ENCODE results near the gene PKDREJ. TPM values are rescaled to one million over a fixed set of nuclear protein-coding genes. Genes with fewer than 3 reads are reported as not detected.
"Not testable (repeated sequence)": the region's sequence is repeated elsewhere in the genome, so short reads cannot be mapped to it uniquely, and the experiment has no call there.

PKDREJ gene
- total RNA-seq, 1 donor from 2014 or later, result 0.05 TPM

DNA sequence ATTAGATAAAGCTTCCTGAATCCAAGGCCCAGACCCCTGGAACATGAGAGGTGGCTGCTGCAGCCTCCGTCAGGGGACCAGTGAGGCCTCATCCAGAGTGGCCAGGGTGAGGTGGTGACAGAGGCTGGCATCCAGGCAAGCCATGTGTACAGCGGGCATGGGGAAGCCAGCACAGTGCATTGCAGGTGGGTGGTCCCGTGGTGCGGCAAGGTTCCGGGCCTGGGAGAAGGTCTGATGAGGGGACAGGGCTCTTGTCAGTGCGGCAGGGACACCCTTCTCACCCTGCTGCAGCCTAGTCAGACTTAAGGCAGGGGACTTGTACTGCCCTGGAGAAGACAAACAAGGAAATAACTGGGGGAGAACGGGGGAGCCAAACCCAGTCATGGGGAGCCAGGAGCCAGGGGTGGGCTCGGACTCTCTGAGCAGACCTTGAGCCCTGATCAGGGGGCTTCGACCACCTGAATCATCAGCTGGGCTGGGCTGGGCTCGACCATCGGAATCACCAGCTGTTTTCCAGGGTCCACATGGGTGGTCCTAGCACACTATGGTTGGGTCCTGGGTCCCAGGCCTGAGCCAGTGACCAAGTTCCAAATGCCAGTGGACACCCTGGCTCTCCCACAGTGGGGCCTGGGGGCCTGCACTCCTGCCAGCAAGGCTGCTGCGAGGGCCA, 9.8 kb upstream of the PKDREJ start:
- Mint-ChIP-seq H3K27me3 (no peaks in the 10 kb centered on the region), H3K4me3 (no peak overlapping the region), H3K9me3 (no peaks in the 10 kb centered on the region), H3K4me1 (ENCODE audit: unreplicated experiment) (peaks cover 8% of the 10 kb centered on the region), H3K36me3 (peaks cover 15% of the 10 kb centered on the region), H3K27ac (no peak overlapping the region)
- TF ChIP-seq, protein P1, sequence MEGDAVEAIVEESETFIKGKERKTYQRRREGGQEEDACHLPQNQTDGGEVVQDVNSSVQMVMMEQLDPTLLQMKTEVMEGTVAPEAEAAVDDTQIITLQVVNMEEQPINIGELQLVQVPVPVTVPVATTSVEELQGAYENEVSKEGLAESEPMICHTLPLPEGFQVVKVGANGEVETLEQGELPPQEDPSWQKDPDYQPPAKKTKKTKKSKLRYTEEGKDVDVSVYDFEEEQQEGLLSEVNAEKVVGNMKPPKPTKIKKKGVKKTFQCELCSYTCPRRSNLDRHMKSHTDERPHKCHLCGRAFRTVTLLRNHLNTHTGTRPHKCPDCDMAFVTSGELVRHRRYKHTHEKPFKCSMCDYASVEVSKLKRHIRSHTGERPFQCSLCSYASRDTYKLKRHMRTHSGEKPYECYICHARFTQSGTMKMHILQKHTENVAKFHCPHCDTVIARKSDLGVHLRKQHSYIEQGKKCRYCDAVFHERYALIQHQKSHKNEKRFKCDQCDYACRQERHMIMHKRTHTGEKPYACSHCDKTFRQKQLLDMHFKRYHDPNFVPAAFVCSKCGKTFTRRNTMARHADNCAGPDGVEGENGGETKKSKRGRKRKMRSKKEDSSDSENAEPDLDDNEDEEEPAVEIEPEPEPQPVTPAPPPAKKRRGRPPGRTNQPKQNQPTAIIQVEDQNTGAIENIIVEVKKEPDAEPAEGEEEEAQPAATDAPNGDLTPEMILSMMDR (conservative IDR thresholded peaks at IDR 0.05), result no peak
- no peak for DNase-seq (ENCODE audit: extremely low spot score, unreplicated experiment)

DNA sequence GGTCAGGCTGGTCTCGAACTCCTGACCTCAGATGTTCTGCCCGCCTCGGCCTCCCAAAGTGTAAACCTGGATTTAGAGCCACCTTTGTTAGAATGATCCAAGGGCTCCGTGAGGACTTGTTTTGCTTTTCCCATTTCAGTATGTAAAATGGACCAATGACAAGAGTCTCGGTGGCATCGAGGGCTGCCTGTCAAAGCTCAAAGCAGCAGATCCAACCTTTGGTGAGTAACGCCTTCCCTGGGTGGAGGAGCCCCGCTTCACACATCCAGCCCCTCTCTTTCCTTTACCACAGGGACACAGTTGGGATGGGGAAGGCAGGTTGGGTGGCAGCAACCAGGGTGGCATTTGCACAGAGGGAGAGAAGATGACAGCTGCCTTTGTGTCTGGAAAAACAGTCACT, 9.1 kb upstream of the PKDREJ start:
- TF ChIP-seq, protein P1 (conservative IDR thresholded peaks at IDR 0.05), result no peak
- Mint-ChIP-seq H3K36me3 (peaks cover 15% of the 10 kb centered on the region), H3K4me1 (ENCODE audit: unreplicated experiment) (peaks cover 12% of the 10 kb centered on the region), H3K4me3 (no peak overlapping the region), H3K27ac (no peak overlapping the region), H3K27me3 (no peaks in the 10 kb centered on the region), H3K9me3 (no peaks in the 10 kb centered on the region)
- no peak for DNase-seq (ENCODE audit: extremely low spot score, unreplicated experiment)

DNA sequence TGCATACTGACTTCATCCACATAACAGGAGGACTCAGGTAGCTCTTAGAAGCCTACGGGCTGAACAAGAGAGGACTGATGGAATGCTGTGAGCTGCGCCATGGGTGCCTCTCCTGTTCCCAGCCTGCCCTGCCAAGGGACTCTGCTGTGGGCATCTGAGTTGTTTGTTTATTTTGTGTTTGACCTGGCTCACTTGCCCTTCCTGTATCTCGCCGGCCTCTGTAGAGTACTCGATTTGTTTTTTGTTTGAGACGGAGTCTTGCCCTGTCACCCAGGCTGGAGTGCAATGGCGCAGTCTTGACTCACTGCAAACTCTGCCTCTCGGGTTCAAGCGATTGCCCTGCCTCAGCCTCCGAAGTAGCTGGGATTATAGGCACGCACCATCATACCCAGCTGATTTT, 6.4 kb upstream of the PKDREJ start:
- Mint-ChIP-seq H3K4me3 (peak overlapping the region; percentile 92), H3K4me1 (ENCODE audit: unreplicated experiment) (peaks cover 14% of the 10 kb centered on the region), H3K9me3 (no peaks in the 10 kb centered on the region), H3K27me3 (peaks cover 20% of the 10 kb centered on the region), H3K36me3 (no peaks in the 10 kb centered on the region), H3K27ac (peak overlapping the region; percentile 67)
- no peak for DNase-seq (ENCODE audit: extremely low spot score, unreplicated experiment)
- TF ChIP-seq, protein P1 (conservative IDR thresholded peaks at IDR 0.05), result no peak

DNA sequence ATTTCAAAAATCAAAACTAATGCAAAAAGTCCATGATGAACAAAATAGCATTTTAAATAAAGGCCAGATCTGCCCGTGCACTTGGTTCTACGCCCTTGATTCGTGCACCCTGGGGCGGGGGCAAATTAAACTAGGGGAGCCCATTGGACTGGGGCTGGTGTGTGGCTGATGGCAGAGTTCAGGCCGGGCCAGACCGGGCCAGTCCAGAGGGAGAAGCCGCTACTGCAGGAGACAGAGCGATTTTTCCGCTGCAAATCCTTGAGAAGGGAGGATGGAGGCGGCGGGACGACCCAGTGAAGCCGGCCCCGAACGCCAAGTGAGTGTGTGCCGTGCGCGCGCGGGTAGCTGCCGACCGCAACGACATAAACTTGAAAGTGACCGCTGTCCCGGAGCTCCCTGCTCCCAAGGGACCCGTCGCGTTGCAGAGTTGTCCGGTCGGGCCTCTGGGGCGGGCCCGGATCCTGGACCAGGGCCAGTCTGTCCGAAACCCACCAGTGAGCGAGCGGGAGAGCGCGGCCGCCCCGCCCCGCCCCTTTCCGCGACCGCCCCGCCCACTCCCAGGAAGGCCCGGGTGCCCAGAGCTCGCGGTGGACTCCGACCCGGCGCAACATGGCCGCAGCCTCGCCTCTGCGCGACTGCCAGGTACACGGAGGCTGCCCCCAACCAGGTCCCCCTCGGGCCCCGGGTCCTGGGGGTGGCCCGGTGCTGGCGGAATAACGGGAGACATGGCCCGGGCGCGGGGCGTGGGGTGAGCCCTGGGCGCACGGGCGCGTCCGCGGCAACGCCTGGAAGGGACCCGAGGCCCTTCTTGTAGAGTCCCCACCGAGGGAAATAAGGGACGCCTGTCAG, 4.5 kb upstream of the PKDREJ start, which contains the start of gene TTC38:
TSS of gene TTC38 (plus strand) at position 578 of the 849 bp plus-strand sequence. CDS start at position 610, 32 bp downstream.
- Mint-ChIP-seq H3K27me3 (peaks cover 34% of the 10 kb centered on the region), H3K9me3 (peaks cover 4% of the 10 kb centered on the region), H3K27ac (peak within 1 kb of the TSS; percentile 74), H3K4me1 (ENCODE audit: unreplicated experiment) (peaks cover 14% of the 10 kb centered on the region), H3K36me3 (no peaks in the 10 kb centered on the region), H3K4me3 (peak within 1 kb of the TSS; percentile 92)
- TF ChIP-seq, protein P1 (conservative IDR thresholded peaks at IDR 0.05), result no peak
- DNase-seq (ENCODE audit: extremely low spot score, unreplicated experiment), result peak; percentile 83

DNA sequence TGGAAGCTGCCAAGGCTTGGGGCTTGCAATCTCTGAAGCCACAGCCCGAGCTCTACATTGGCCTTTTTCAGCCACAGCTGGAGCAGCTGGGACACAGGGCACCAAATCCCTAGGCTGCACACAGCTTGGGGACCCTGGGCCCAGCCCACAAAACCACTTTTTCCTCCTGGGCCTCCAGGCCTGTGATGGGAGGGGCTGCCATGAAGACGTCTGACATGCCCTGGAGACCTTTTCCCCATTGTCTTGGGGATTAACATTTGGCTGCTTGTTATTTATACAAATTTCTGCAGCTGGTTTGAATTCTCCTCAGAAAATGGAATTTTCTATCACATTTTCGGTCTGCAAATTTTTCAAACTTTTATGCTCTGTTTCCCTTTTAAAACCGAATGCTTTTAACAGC, 2.5 kb upstream of the PKDREJ start:
- peaks cover 14% of the 10 kb centered on the region for H3K4me1 Mint-ChIP-seq (ENCODE audit: unreplicated experiment)
- not testable (repeated sequence) for H3K27ac Mint-ChIP-seq; DNase-seq (ENCODE audit: extremely low spot score, unreplicated experiment); H3K9me3 Mint-ChIP-seq; H3K36me3 Mint-ChIP-seq
- peaks cover 53% of the 10 kb centered on the region for H3K27me3 Mint-ChIP-seq
- peak overlapping the region; percentile 31 for H3K4me3 Mint-ChIP-seq

DNA sequence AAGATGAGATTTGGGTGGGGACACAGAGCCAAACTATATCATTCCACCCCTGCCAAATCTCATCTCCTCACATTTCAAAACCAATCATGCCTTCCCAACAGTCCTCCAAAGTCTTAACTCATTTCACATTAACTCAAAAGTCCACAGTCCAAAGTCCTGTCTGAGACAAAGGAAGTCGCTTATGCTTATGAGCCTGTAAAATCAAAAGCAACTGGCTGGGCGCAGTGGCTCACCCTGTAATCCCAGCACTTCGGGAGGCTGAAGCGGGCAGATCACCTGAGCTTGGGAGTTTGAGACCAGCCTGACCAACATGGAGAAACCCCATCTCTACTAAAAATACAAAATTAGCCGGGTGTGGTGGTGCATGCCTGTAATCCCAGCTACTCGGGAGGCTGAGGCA, 1.4 kb upstream of the PKDREJ start:
- H3K27ac Mint-ChIP-seq; H3K36me3 Mint-ChIP-seq; DNase-seq (ENCODE audit: extremely low spot score, unreplicated experiment); H3K9me3 Mint-ChIP-seq: not testable (repeated sequence)
- H3K4me1 Mint-ChIP-seq (ENCODE audit: unreplicated experiment), result peaks cover 11% of the 10 kb centered on the region
- H3K27me3 Mint-ChIP-seq, result peaks cover 64% of the 10 kb centered on the region
- H3K4me3 Mint-ChIP-seq, result peak overlapping the region; percentile 78
